GM23248 (cell line): ENCODE results near the gene BTLA.
"Not testable (repeated sequence)": the region's sequence is repeated elsewhere in the genome, so short reads cannot be mapped to it uniquely, and the experiment has no call there.

Source experiments
- EZH2 ChIP-seq: fragments of 200-600 bp; sonication (generic); IDR thresholded peaks from 2 replicates; pipeline ENCODE4 v1.6.1; 2018; ENCODE audit warnings: antibody characterized with exemption, mild to moderate bottlenecking; ENCODE audit not compliant: insufficient read depth, poor library complexity, severe bottlenecking
- EZH2phosphoT487 ChIP-seq: fragments of 200-600 bp; sonication (generic); IDR thresholded peaks from 2 replicates; pipeline ENCODE4 v1.6.1; 2018; ENCODE audit warnings: antibody characterized with exemption, moderate library complexity, mild to moderate bottlenecking, low read depth; ENCODE audit not compliant: insufficient read depth

DNA sequence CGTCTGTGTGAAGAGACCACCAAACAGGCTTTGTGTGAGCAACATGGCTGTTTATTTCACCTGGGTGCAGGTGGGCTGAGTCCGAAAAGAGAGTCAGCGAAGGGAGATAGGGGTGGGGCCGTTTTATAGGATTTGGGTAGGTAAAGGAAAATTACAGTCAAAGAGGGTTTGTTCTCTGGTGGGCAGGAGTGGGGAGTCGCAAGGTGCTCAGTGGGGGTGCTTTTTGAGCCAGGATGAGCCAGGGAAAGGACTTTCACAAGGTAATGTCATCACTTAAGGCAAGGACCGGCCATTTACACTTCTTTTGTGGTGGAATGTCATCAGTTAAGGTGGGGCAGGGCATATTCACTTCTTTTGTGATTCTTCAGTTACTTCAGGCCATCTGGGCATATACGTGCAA is 76.4 kb downstream of the BTLA start:
- not testable (repeated sequence) for TF ChIP-seq EZH2, EZH2phosphoT487
